HG03280 (cell line): Measurements from ENCODE around the gene WWC2.
"Not testable (repeated sequence)": the region's sequence is repeated elsewhere in the genome, so short reads cannot be mapped to it uniquely, and the experiment has no call there.

Experiments
- ATAC-seq: cut with Tn5 transposase; IDR thresholded peaks from one replicate; pipeline ENCODE4 v1.9.1; 2021; ENCODE audit warnings: mild to moderate bottlenecking, moderate library complexity; ENCODE audit not compliant: unreplicated experiment

WWC2 gene

GRCh38 chr4:183193730-183194338, 94.8 kb downstream of the WWC2 start:
- ATAC-seq = not testable (repeated sequence)

- no peak for ATAC-seq
These were observed 96.5 kb downstream of the WWC2 start for GRCh38 chr4:183195534-183195933.

- ATAC-seq = no peak
These were observed 98.1 kb downstream of the WWC2 start for GRCh38 chr4:183197140-183197539.

GRCh38 chr4:183200453-183200852, 101.4 kb downstream of the WWC2 start:
- ATAC-seq = no peak

GRCh38 chr4:183201331-183201730, 102.3 kb downstream of the WWC2 start:
- no peak for ATAC-seq

GRCh38 chr4:183202523-183202922, 103.5 kb downstream of the WWC2 start:
- ATAC-seq = no peak

GRCh38 chr4:183204793-183205192, 105.7 kb downstream of the WWC2 start:
- no peak for ATAC-seq

GRCh38 chr4:183205193-183205592, 106.1 kb downstream of the WWC2 start:
- no peak for ATAC-seq

GRCh38 chr4:183205709-183206108, 106.7 kb downstream of the WWC2 start:
- no peak for ATAC-seq

- no peak for ATAC-seq
These were observed 112.5 kb downstream of the WWC2 start for GRCh38 chr4:183211533-183211932.

- ATAC-seq = no peak
These were observed 114.9 kb downstream of the WWC2 start for GRCh38 chr4:183213996-183214395.

- no peak for ATAC-seq
These were observed 115.9 kb downstream of the WWC2 start for GRCh38 chr4:183214912-183215488.

GRCh38 chr4:183220236-183220635, 121.2 kb downstream of the WWC2 start:
- ATAC-seq = no peak

GRCh38 chr4:183223053-183223452, 124.0 kb downstream of the WWC2 start:
- ATAC-seq = no peak

GRCh38 chr4:183229397-183229796, 130.3 kb downstream of the WWC2 start:
- no peak for ATAC-seq

- no peak for ATAC-seq
These were observed 141.7 kb downstream of the WWC2 start for GRCh38 chr4:183240581-183241321.

- no peak for ATAC-seq
These were observed 142.2 kb downstream of the WWC2 start for GRCh38 chr4:183241322-183241640.

- ATAC-seq = no peak
These were observed 142.7 kb downstream of the WWC2 start for GRCh38 chr4:183241721-183242151.

- no peak for ATAC-seq
These were observed 143.2 kb downstream of the WWC2 start for GRCh38 chr4:183242291-183242690.

- ATAC-seq = no peak
These were observed 145.0 kb downstream of the WWC2 start for GRCh38 chr4:183244019-183244418.

GRCh38 chr4:183244506-183244905, 145.4 kb downstream of the WWC2 start:
- no peak for ATAC-seq

GRCh38 chr4:183248201-183248600, 149.1 kb downstream of the WWC2 start:
- no peak for ATAC-seq
